PC-9 (cell line): ENCODE measurements around the gene PARP16. TPM values are rescaled to one million over a fixed set of nuclear protein-coding genes. Genes with fewer than 3 reads are reported as not detected.

Experiments used
- BruUV-seq: library from RNA; stranded (reverse); fragments of 400-500 nt; replicated peaks from 2 replicates; lab custom pipeline; 2021; lab: Mats Ljungman, UMichigan
- CTCF ChIA-PET: fragments of 300-600 bp; sonication (Branson Sonifier 250); formaldehyde crosslinking; loops from one replicate; lab custom pipeline; 2022; ENCODE audit warnings: antibody characterized with exemption; lab: Charles Lee
- POLR2A ChIA-PET: fragments of 300-600 bp; sonication (Branson Sonifier 250); formaldehyde crosslinking; loops from one replicate; lab custom pipeline; 2022; ENCODE audit warnings: antibody characterized with exemption; ENCODE audit not compliant: unreplicated experiment; lab: Charles Lee
- DNase-seq, 2 experiments: peaks; one replicate each; pipeline versions ENCODE4 v3.0.0 to v3.0.0-alpha.2; 2015 to 2022; ENCODE audit warnings: mixed read lengths in 1 of 2
- H2AFZ ChIP-seq: fragments of 200-600 bp; sonication (generic); 2 replicates; pipeline ENCODE4 v1.8.1; 2017; ENCODE audit warnings: antibody characterized with exemption
- H3F3A ChIP-seq: fragments of 200-600 bp; sonication (generic); 2 replicates; pipeline ENCODE4 v1.8.1; 2017; ENCODE audit warnings: antibody characterized with exemption, mild to moderate bottlenecking, low read depth; ENCODE audit not compliant: insufficient read depth
- H3K27ac ChIP-seq: fragments of 200-600 bp; sonication (generic); 2 replicates; pipeline ENCODE4 v1.6.1; 2016; ENCODE audit warnings: mixed run types
- H3K27me3 ChIP-seq: fragments of 200-600 bp; sonication (generic); 2 replicates; pipeline ENCODE4 v1.6.1; 2016; ENCODE audit warnings: low read depth, mixed run types; ENCODE audit not compliant: insufficient read depth
- H3K36me3 ChIP-seq: fragments of 200-600 bp; sonication (generic); 2 replicates; pipeline ENCODE4 v1.6.1; 2016; ENCODE audit warnings: low read depth, mixed run types
- H3K4me1 ChIP-seq: fragments of 200-600 bp; sonication (generic); replicated peaks from 2 replicates; pipeline ENCODE4 v1.6.1; 2016; ENCODE audit warnings: mixed run types; ENCODE audit not compliant: insufficient read depth
- H3K4me2 ChIP-seq: fragments of 200-600 bp; sonication (generic); 2 replicates; pipeline ENCODE4 v1.6.1; 2017; ENCODE audit warnings: mixed run types
- H3K4me3 ChIP-seq: fragments of 200-600 bp; sonication (generic); 2 replicates; pipeline ENCODE4 v1.6.1; 2016; ENCODE audit warnings: mixed run types
- H3K79me2 ChIP-seq: fragments of 200-600 bp; sonication (generic); 2 replicates; pipeline ENCODE4 v1.6.1; 2017; ENCODE audit warnings: low read depth, mixed run types
- H3K9me2 ChIP-seq: fragments of 200-600 bp; sonication (generic); 2 replicates; pipeline ENCODE4 v1.8.1; 2017; ENCODE audit warnings: mild to moderate bottlenecking; ENCODE audit not compliant: insufficient read depth
- H3K9me3 ChIP-seq: fragments of 200-600 bp; sonication (generic); 2 replicates; pipeline ENCODE4 v1.8.1; 2016; ENCODE audit warnings: low read depth; ENCODE audit not compliant: insufficient read depth
- H4K20me1 ChIP-seq: fragments of 200-600 bp; sonication (generic); 2 replicates; pipeline ENCODE4 v1.8.1; 2017; ENCODE audit not compliant: insufficient read depth
- EZH2 ChIP-seq: fragments of 200-600 bp; sonication (generic); IDR thresholded peaks from 2 replicates; pipeline ENCODE4 v1.8.0; 2017; ENCODE audit warnings: antibody characterized with exemption, low read depth
- intact Hi-C: fragments of 100-400 bp; cut with micrococcal nuclease; formaldehyde crosslinking; loops from one replicate; pipeline ENCODE4 v1.10.0; 2022; ENCODE audit not compliant: unreplicated experiment
- total RNA-seq: library from RNA; stranded (reverse); gene quantifications from 2 replicates; pipeline ENCODE4 v1.2.3, GENCODE V29; 2021
- TF ChIP-seq, protein P1 (sequence below): fragments of 200-600 bp; sonication (generic); conservative IDR thresholded peaks from 2 replicates; pipeline ENCODE4 v1.6.1; 2017; ENCODE audit warnings: mixed run types, antibody characterized with exemption, mild to moderate bottlenecking, moderate library complexity

The PARP16 gene
- total RNA-seq, 1 experiment from 2014 or later, result 12.3 TPM

DNA sequence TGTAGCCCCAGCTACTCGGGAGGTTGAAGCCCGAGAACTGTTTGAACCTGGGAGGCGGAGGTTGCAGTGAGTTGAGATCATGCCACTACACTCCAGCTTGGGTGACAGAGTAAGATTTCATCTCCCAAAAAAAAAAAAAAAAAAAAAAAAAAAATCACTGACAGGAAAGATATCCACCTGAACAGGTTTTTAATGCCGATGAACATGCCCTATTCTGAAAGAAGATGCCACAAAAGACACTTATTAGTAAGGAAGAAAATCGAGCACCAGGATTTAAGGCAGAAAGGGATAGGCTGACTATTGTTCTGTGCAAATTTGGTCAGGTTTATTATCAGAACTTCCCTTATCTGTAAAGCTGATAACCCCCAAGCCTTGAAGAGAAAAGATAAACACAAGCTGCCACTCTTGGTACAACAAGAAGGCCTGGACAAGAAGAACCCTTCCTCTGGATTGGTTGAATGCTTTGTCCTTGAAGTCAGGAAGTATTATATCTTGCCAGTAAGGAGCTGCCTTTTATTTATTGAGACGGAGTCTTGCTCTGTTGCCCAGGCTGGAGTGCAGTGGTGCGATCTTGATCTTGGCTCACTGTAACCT, 2.7 kb upstream of the PARP16 start:
- no peak overlapping the region for H3K4me2 ChIP-seq
- no peaks in the 10 kb centered on the region for H3K79me2 ChIP-seq
- no peak overlapping the region for H2AFZ ChIP-seq
- BruUV-seq, result no TSS peak
- no peaks in the 10 kb centered on the region for H3K27me3 ChIP-seq
- intact Hi-C loops, result no loop called here
- ChIA-PET CTCF (interaction anchor here (0.5 kb wide), 1 partner anchor 99 kb away, joined by 3 read pairs; no protein-coding TSS in a partner anchor), POLR2A (interaction anchor here (0.6 kb wide), 1 partner anchor 550 kb away, joined by 6 read pairs; no protein-coding TSS in a partner anchor)
- H3K9me2 ChIP-seq, result no peaks in the 10 kb centered on the region
- TF ChIP-seq EZH2, result no peak
- TF ChIP-seq, protein P1, sequence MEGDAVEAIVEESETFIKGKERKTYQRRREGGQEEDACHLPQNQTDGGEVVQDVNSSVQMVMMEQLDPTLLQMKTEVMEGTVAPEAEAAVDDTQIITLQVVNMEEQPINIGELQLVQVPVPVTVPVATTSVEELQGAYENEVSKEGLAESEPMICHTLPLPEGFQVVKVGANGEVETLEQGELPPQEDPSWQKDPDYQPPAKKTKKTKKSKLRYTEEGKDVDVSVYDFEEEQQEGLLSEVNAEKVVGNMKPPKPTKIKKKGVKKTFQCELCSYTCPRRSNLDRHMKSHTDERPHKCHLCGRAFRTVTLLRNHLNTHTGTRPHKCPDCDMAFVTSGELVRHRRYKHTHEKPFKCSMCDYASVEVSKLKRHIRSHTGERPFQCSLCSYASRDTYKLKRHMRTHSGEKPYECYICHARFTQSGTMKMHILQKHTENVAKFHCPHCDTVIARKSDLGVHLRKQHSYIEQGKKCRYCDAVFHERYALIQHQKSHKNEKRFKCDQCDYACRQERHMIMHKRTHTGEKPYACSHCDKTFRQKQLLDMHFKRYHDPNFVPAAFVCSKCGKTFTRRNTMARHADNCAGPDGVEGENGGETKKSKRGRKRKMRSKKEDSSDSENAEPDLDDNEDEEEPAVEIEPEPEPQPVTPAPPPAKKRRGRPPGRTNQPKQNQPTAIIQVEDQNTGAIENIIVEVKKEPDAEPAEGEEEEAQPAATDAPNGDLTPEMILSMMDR, result no peak
- peaks cover 23% of the 10 kb centered on the region for H3K4me1 ChIP-seq
- H3K27ac ChIP-seq, result no peak overlapping the region
- no peaks in the 10 kb centered on the region for H3K9me3 ChIP-seq
- H4K20me1 ChIP-seq, result no peaks in the 10 kb centered on the region
- H3F3A ChIP-seq, result peaks cover 23% of the 10 kb centered on the region
- H3K36me3 ChIP-seq, result no peaks in the 10 kb centered on the region
- DNase-seq, result no peak
- no peak overlapping the region for H3K4me3 ChIP-seq

DNA sequence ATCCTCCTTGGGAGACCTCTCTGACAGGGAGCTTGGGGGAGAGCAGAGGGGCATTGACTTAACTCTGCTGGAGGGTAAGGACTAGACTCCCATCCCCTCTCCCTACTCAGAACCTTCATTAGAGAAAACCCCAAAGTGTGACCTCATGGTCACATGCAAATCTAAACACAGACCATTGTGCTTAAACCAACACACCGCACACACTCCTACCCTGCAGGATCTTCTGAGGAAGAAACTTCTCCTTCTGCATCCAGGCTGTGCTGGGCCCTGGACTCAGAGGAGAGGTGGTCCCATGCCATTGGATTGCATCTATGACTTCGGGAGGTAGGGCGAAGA, 805 bp upstream of the PARP16 start:
- no peaks in the 10 kb centered on the region for H3K36me3 ChIP-seq
- no TSS peak for BruUV-seq
- no peak overlapping the region for H2AFZ ChIP-seq
- intact Hi-C loops, result no loop called here
- ChIA-PET POLR2A (interaction anchor here (1.1 kb wide), 1 partner anchor 17 kb away, joined by 18 read pairs; the partner anchor contains the start of gene RNU5B-1), CTCF (interaction anchor here (0.9 kb wide), 1 partner anchor 254 kb away, joined by 4 read pairs; no protein-coding TSS in a partner anchor)
- no peak overlapping the region for H3K27ac ChIP-seq
- H3K79me2 ChIP-seq, result no peaks in the 10 kb centered on the region
- H3K4me3 ChIP-seq, result no peak overlapping the region
- H3K4me2 ChIP-seq, result peak overlapping the region; percentile 81
- no peaks in the 10 kb centered on the region for H3K27me3 ChIP-seq
- no peaks in the 10 kb centered on the region for H3K9me3 ChIP-seq
- H3F3A ChIP-seq, result peaks cover 9% of the 10 kb centered on the region
- no peak for DNase-seq
- H3K9me2 ChIP-seq, result no peaks in the 10 kb centered on the region
- H4K20me1 ChIP-seq, result no peaks in the 10 kb centered on the region
- peaks cover 14% of the 10 kb centered on the region for H3K4me1 ChIP-seq
- TF ChIP-seq EZH2, result no peak
- TF ChIP-seq, protein P1, result no peak

DNA sequence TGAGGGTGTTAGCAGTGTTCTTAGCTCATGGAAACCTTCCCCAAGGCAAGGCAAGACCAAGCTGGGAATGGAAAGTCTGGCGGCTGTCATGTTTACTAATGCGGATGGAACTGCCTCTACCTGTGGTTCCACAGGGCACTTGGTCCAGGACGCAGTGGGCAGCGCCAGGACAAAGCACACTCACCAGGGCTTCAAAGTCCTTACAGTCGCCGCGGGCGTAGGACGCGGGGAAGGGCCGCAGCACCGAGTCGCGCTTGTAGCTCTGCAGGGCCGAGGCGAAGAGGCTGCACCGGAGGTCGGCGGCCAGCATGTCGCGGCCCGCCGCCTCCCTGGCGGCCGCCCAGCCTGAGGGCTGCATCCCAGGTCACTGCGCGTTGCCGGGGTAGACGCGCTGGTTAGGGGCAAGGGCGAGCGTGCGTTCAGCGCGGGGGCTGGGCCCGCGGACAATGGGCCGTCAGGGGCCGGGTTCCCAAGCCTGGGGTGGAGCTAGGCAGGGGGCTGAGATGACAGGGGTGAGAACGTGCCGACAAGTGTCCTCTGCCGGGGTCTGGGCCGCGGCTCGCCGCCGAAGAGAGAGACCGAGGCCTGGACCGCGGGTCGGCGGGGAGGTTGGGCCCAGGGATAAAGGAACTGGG, 497 bp downstream of the PARP16 start:
- BruUV-seq, result no TSS peak
- H3K9me2 ChIP-seq, result no peaks in the 10 kb centered on the region
- H3K4me2 ChIP-seq, result peak overlapping the region; percentile 81
- H3K36me3 ChIP-seq, result no peaks in the 10 kb centered on the region
- no peak overlapping the region for H3K27ac ChIP-seq
- ChIA-PET POLR2A (interaction anchor here (0.5 to 1.1 kb wide), 4 partner anchors 19 to 152 kb away, joined by 3 to 18 read pairs (median 5); partner anchors contain the start of gene RNU5B-1), CTCF (interaction anchor here (0.7 to 0.9 kb wide), 2 partner anchors 65 to 252 kb away, joined by 4 to 9 read pairs; no protein-coding TSS in a partner anchor)
- H2AFZ ChIP-seq, result peak overlapping the region; percentile 97
- H3K79me2 ChIP-seq, result no peaks in the 10 kb centered on the region
- no peaks in the 10 kb centered on the region for H3K27me3 ChIP-seq
- no peak for TF ChIP-seq EZH2
- TF ChIP-seq, protein P1, result no peak
- intact Hi-C loops, result no loop called here
- peaks cover 8% of the 10 kb centered on the region; the same call in 1 of the 2 replicates for H3F3A ChIP-seq
- no peaks in the 10 kb centered on the region for H3K9me3 ChIP-seq
- peak overlapping the region; percentile 74 for H3K4me3 ChIP-seq
- H4K20me1 ChIP-seq, result no peaks in the 10 kb centered on the region
- no peak for DNase-seq
- peaks cover 14% of the 10 kb centered on the region for H3K4me1 ChIP-seq
